NCI-H345 treated with DMSO at 0.1 percent for 48 hours (cell line): ENCODE data around the gene AP3S2.
"Not testable (repeated sequence)": the region's sequence is repeated elsewhere in the genome, so short reads cannot be mapped to it uniquely, and the experiment has no call there.

Experiments used
- DNase-seq: peaks from one replicate; lab custom pipeline; 2025; ENCODE audit not compliant: unreplicated experiment; lab: John Stamatoyannopoulos, UW

AP3S2 gene

GRCh38 chr15:89836267-89837133 is 57.3 kb downstream of the AP3S2 start:
- no peak for DNase-seq

DNA sequence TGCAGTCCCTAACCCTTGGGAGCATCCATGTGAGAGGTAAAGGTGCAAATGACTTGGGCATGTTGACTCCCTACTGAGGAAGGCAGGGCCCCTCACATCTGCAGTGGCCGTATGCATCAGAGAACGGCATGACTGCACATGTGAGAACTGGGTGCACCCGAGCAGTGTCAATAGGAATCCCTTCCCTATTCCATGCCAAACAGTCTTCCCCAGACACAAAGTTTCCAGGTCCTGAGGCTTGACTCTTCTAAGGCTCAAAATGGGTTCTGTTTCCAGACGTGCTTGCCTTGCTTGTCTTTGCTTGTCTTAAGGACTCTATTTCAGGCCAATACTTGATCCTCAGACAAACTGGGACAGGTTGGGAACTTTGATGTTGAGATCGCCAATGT is 58.6 kb downstream of the AP3S2 start:
- no peak for DNase-seq

DNA sequence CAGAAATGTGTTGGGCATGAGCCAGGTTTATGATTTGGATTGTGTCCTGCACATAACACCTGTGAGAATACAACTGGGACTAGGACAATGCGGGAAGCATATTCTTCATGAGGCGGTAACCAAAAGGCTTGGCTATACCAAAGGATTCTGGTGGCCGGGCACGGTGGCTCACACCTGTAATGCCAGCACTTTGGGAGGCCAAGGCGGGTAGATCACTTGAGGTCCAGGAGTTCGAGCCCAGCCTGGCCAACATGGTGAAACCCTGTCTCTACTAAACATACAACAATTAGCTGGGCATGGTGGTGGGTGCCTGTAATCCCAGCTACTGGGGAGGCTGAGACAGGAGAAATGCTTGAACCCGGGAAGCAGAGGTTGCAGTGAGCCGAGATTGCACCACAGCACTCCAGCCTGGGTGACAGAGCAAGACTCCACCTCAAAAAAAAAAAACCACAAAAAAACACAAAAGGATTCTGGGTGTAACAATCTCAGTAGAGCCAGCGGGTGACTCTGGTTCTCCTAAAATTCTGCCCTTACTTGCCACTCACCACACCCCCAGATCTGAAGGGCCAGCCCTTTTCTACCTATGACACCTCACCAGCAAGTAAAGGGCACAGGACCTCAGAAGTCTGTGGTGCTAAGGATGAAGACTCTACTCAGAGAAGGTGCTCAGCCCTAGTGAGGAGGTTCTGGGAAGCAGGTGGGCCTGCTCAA is 59.2 kb downstream of the AP3S2 start:
- DNase-seq = not testable (repeated sequence)

- no peak for DNase-seq
Observed at GRCh38 chr15:89833966-89834365, 59.8 kb downstream of the AP3S2 start.

GRCh38 chr15:89830639-89831038 is 63.2 kb downstream of the AP3S2 start:
- DNase-seq = no peak

GRCh38 chr15:89829616-89830440 is 64.0 kb downstream of the AP3S2 start:
- DNase-seq = no peak

DNA sequence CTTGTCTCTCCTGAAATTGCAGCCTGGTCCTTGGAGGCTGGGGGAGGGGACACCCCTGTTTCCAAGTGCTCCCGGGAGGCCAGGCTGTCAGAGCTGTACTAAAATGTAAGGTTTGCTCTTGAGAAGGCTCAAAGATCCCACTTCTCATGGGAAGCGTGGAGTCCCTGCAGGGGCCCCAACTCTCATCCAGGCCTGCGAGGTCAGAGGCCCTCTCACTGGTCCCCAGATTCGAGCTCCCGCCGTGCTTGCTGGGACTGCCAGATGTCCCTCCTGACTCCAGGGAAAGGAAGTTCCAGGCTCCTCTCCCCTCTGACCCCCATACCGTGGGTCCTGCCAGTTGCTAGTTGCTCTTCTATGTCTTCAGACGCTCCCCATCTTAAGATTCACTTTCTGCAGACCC is 64.6 kb downstream of the AP3S2 start:
- no peak for DNase-seq

- DNase-seq = no peak
Observed at GRCh38 chr15:89828281-89829145, 65.3 kb downstream of the AP3S2 start.

- no peak for DNase-seq
Observed at GRCh38 chr15:89827829-89828228, 66.0 kb downstream of the AP3S2 start.

DNA sequence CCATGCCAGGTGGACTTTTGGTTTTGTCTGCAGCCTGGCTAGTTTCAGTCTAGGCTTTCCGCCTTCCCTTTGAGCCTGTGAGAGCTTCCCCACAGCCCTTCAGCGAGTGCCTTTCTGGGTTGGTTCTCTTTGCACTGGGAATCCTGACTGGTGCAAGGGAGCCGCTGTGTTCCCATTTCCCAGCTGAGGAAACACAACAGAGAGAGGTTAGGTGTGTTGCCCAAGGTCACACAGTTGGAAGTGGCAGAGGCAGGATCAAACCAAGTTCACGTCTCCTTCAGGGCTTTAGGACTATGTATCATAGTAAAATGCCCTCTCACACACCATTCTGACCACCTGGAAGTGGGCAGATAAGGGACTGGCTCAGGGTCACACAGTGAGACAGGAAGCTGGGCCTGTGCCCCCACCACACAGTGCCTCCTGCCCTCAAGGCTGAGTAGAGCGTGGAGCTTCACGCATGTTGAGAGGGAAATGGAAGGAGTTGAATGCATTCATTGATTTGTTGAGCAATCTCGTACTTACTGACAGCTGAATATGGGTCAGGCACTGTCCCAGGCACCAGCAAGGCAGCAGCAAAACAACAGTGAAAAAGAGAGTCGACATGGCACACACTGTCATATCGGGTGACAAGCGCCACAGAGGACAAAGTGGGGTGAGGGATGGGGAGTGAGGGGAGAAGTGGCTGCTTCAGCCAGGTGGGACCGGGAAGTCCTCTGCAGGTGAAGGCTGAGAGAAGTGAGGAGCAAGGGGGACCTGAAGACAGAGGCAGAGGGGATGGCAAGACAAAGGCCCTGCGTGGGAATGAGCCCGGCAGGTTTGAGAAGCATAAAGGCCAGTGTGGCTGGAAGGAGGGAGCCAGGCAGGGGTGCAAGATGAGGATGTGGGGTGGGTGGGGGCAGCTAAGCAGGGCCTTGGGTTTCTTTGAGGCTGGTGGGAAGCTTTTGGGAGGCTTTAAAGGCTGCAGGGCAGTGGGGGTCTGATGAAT is 66.8 kb downstream of the AP3S2 start:
- DNase-seq = no peak

DNA sequence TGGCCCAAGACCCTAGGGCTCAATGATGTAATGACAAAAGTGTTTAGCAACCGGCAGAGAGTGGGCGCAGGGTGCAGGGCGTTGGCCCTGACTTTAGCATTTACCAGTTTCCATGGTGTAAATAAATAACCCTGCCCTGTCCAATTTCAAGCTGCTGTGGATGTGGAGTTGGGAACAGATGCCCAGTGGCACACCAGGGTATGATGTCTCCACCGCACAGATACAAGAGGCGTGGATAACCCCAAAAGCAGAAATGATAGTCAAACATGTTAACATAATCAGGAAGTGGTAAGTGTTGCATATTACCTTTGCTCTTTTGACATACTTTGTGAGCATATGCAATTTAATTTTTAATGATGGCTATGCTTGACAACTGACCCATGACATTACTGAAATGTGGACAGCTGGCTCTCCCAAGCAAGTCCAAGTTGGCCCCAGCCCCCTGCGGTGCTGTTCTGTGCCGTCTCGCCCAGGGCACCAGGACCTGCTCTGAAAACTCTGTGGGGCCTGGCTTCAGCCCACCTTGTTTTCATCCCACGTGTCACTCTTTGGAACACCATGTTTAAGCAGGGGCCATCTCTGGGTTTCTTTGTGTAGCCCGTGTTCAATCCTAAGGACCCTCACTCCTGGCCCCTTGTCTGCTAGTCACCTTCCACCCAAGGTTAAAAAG is 68.4 kb downstream of the AP3S2 start:
- no peak for DNase-seq

- DNase-seq = no peak
Observed at GRCh38 chr15:89824607-89824867, 69.3 kb downstream of the AP3S2 start.

DNA sequence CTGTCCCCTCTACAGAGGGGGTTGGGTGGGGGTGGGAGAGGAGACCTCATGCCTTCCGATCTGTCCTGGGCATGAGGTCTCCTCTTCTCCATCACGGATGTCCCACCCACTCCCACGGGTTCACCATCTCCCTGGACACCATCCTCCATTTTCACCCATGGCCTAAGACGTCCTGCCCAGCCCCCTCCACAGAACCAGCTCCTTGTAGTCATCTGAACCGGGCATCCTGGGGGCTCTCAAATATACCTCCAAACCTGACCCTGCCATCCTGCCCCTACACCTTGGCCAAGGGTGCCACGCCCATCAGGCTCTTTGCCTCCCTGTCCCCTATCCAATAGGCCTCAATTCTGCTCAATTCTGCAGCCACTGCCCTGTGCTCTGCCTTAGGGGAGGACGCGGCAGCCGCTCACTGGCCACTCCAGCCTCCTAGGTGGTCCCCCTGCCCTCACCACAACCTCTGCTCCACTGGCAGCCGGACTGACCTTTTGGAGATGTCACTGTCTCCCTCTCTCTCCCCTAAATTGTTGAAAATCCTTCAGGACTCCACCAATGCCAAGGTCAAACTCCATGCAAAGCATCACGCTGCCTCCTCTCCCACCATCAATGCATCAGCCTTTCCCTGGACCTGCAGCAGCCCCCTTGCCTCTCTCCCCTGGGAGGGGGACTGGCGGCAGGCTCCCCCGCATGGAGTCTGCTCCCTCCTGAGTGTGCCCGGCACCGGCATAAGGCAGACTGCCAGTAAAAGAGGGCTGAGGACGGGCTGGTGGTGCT is 69.8 kb downstream of the AP3S2 start:
- no peak for DNase-seq

GRCh38 chr15:89822951-89823711 is 70.7 kb downstream of the AP3S2 start:
- no peak for DNase-seq

GRCh38 chr15:89822611-89822950 is 71.2 kb downstream of the AP3S2 start:
- DNase-seq = no peak

GRCh38 chr15:89822026-89822425 is 71.8 kb downstream of the AP3S2 start:
- DNase-seq = no peak

DNA sequence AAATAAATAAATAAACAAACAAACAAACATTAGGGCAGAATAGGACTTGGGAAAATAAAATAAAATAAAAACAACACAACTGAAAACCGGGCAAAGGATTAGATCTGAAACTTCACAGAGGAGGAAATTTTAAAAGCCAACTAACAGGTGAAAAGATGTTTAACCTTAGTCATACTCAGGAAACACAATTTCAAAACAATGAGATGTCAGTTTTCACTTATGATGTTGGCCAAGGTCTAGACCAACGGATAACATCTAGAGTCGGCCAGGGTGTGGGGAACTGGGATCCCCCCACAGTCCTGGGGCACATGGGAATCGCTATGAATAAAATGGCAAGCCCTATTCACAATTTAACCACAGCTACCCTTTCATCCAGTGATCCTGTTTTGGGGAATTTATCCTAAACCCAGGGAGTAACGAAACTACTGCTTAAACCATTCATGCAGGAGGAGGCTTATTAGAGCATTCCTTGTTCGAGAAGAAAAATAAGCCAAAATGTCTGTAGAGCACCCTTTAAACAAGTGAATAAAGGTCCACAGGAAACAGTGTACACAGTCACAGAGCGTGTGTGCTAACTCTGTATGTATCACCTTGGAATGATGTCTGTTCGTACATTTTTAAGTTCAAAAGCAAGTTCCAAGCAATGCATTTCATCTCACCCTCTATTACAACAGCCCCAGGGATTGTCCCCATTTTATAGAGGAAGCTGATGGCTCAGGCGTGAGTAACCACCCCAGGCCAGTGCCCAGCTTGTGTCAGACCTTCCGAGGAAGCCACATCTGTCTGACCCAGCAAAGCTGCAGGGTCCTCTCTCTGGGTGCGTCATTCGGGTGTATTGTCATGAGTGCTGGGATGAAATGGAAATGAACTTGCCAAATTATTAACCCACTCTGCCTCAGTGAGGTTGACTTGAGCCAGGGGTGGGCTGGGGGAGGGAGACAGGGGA is 72.9 kb downstream of the AP3S2 start:
- DNase-seq = no peak
